Kidney (tissue), 14 donors: Measurements from ENCODE around the gene RAPGEF4. TPM values are rescaled to one million over a fixed set of nuclear protein-coding genes. Genes with fewer than 3 reads are reported as not detected.

Experiments
- DNase-seq, 5 donors: peaks; one replicate each; pipeline ENCODE4 v3.0.0-alpha.2; 2013 to 2020
- FAIRE-seq: peaks from 2 replicates; lab custom pipeline; 2012; peaks lifted over from hg19 to GRCh38; lab: Jason Lieb, UNC
- H3K27ac ChIP-seq, 2 donors: one replicate each; pipeline ENCODE4 v1.7.0; 2013; ENCODE audit warnings: low read depth in 2 of 2, low read length in 2 of 2, inconsistent platforms in 1 of 2
- H3K27me3 ChIP-seq: one replicate; pipeline ENCODE4 v1.7.1; 2013; ENCODE audit warnings: low read length, inconsistent platforms; ENCODE audit not compliant: control insufficient read depth, insufficient read depth
- H3K36me3 ChIP-seq, 3 donors: one replicate each; pipeline versions ENCODE4 v1.7.0 to v1.7.1; 2013; ENCODE audit warnings: low read length in 3 of 3, control low read depth in 1 of 3, inconsistent platforms in 1 of 3; ENCODE audit not compliant: insufficient read depth in 3 of 3, control insufficient read depth in 2 of 3
- H3K4me1 ChIP-seq, 3 donors: one replicate each; pipeline versions ENCODE4 v1.7.0 to v1.7.1; 2013; ENCODE audit warnings: low read length in 3 of 3, inconsistent platforms in 1 of 3, low read depth in 1 of 3; ENCODE audit not compliant: control insufficient read depth in 2 of 3, insufficient read depth in 2 of 3
- H3K4me3 ChIP-seq, 3 donors: one replicate each; pipeline versions ENCODE4 v1.7.0 to v1.8.1; 2013; ENCODE audit warnings: low read length in 3 of 3, control low read depth in 1 of 3, inconsistent platforms in 1 of 3
- H3K9ac ChIP-seq, 3 donors: one replicate each; pipeline versions ENCODE4 v1.7.0 to v1.7.1; 2013; ENCODE audit warnings: low read length in 3 of 3, control low read depth in 1 of 3, inconsistent platforms in 1 of 3
- H3K9me3 ChIP-seq, 3 donors: one replicate each; pipeline versions ENCODE4 v1.7.0 to v1.7.1; 2013; ENCODE audit warnings: low read length in 3 of 3, control low read depth in 1 of 3, inconsistent platforms in 1 of 3; ENCODE audit not compliant: control insufficient read depth in 2 of 3, insufficient read depth in 1 of 3
- CTCF ChIP-seq: IDR thresholded peaks from 3 replicates; pipeline ENCODE4 v1.5.1; 2012; ENCODE audit warnings: mild to moderate bottlenecking, moderate library complexity, borderline replicate concordance; ENCODE audit not compliant: insufficient read depth; ENCODE audit errors: extremely low read depth
- intact Hi-C: fragments of 100-400 bp; cut with DNase I; formaldehyde crosslinking; loops from one replicate; pipeline ENCODE4 v1.11.1; 2022
- polyA plus RNA-seq: library from polyadenylated mRNA; stranded (reverse); fragments of 350-450 nt; fragmentation: Illumina TruSeq; extraction: RNeasy Lipid Tissue Mini Kit (QIAGEN cat#74804); gene quantifications from one replicate; pipeline ENCODE4 v1.2.3, GENCODE V29; 2014; ENCODE audit warnings: low read depth, low replicate concordance; ENCODE audit not compliant: insufficient read depth
- total RNA-seq: library from RNA; stranded (reverse); fragmentation: NEBNext Ultra II Directional; extraction: Animal tissue kit (Norgen Biotek cat#: 25700); gene quantifications from one replicate; pipeline ENCODE4 v1.2.1, GENCODE V29; 2021
- donor health status: control.
- donor health status: control.
- donor health status: control.
- donor health status: control.
- donor health status: control.
- donor health status: DM: yes; HTN: yes; CAD: no.
- donor health status: Normal renal cell carcinoma (clear cell type).

RAPGEF4 gene
- total and polyA plus RNA-seq, 2 donors from 2014 or later: 3.8 to 13.6 TPM

GRCh38 chr2:172999641-173000386 lies 264.2 kb downstream of the RAPGEF4 start:
- intact Hi-C loops: no loop called here
- no peak for DNase-seq
- no peak overlapping the region for H3K9ac ChIP-seq
- no peak overlapping the region for H3K4me3 ChIP-seq
- H3K4me1 ChIP-seq: no peaks in the 10 kb centered on the region
- H3K27me3 ChIP-seq: no peaks in the 10 kb centered on the region
- no peak for TF ChIP-seq CTCF
- H3K36me3 ChIP-seq: no peaks in the 10 kb centered on the region
- FAIRE-seq: no peak
- H3K9me3 ChIP-seq: no peaks in the 10 kb centered on the region
- no peak overlapping the region for H3K27ac ChIP-seq

- H3K9ac ChIP-seq: no peak overlapping the region
- H3K27me3 ChIP-seq: no peaks in the 10 kb centered on the region
- no peak overlapping the region for H3K27ac ChIP-seq
- no peaks in the 10 kb centered on the region for H3K9me3 ChIP-seq
- H3K4me1 ChIP-seq: no peaks in the 10 kb centered on the region
- intact Hi-C loops: no loop called here
- no peak for DNase-seq
- no peak overlapping the region for H3K4me3 ChIP-seq
- no peak for FAIRE-seq
- TF ChIP-seq CTCF: no peak
- H3K36me3 ChIP-seq: no peaks in the 10 kb centered on the region
Observed at GRCh38 chr2:173001664-173002604, 266.3 kb downstream of the RAPGEF4 start.

GRCh38 chr2:173002751-173003541 lies 267.3 kb downstream of the RAPGEF4 start:
- TF ChIP-seq CTCF: no peak
- Histone ChIP-seq H3K9ac (no peak overlapping the region), H3K27ac (no peak overlapping the region), H3K36me3 (no peaks in the 10 kb centered on the region), H3K4me3 (no peak overlapping the region), H3K4me1 (no peaks in the 10 kb centered on the region), H3K27me3 (no peaks in the 10 kb centered on the region), H3K9me3 (no peaks in the 10 kb centered on the region)
- no peak for FAIRE-seq
- DNase-seq: peak in 2 of 5 donors; percentile 39 to 51
- intact Hi-C loops: no loop called here
